Psoas muscle (tissue), 8 donors: Measurements from ENCODE around the gene RGS3. TPM values are rescaled to one million over a fixed set of nuclear protein-coding genes. Genes with fewer than 3 reads are reported as not detected.

Source experiments
- ATAC-seq, 4 donors: fragments of 200-7000 bp; cut with Tn5 transposase; one replicate each; pipeline ENCODE4 v1.9.1; 2020; ENCODE audit warnings: moderate library complexity in 3 of 4, mild to moderate bottlenecking in 2 of 4
- DNase-seq, 2 donors: peaks; one replicate each; pipeline ENCODE4 v3.0.0-alpha.2; 2020
- H3K27ac ChIP-seq: fragments of 200-600 bp; one replicate; pipeline ENCODE4 v1.8.0; 2022
- H3K27me3 ChIP-seq, 3 donors: fragments of 200-600 bp in 1 of 3; one replicate each; pipeline versions ENCODE4 v1.6.1 to v1.8.0; 2013 to 2022; ENCODE audit warnings: low read length in 2 of 3, mild to moderate bottlenecking in 2 of 3, moderate library complexity in 1 of 3; ENCODE audit not compliant: insufficient read depth in 3 of 3
- H3K36me3 ChIP-seq, 2 donors: fragments of 200-600 bp in 1 of 2; one replicate each; pipeline versions ENCODE4 v1.6.1 to v1.8.0; 2013 to 2022; ENCODE audit warnings: low read depth in 1 of 2, mild to moderate bottlenecking in 1 of 2, moderate library complexity in 1 of 2; ENCODE audit not compliant: insufficient read depth in 1 of 2
- H3K4me1 ChIP-seq: fragments of 200-600 bp; one replicate; pipeline ENCODE4 v1.8.0; 2022
- H3K4me3 ChIP-seq: fragments of 200-600 bp; one replicate; pipeline ENCODE4 v1.8.0; 2022; ENCODE audit warnings: mild to moderate bottlenecking
- H3K9me3 ChIP-seq: fragments of 200-600 bp; one replicate; pipeline ENCODE4 v1.8.0; 2022
- WGBS, 3 donors: extraction: QIAGEN DNeasy Blood & Tissue Kit; methylation state at CpG; one replicate each; pipeline versions ENCODE4 v1.1.6 to v1.1.7; 2013; 5-methylcytosine and 5-hydroxymethylcytosine counted together
- intact Hi-C, 2 donors: fragments of 100-400 bp; cut with DNase I; formaldehyde crosslinking; loops; one replicate each; pipeline versions ENCODE4 v1.11.0 to v1.14.2; 2022
- polyA plus RNA-seq, 3 donors: library from polyadenylated mRNA; stranded (reverse); fragments of 200-250 nt; gene quantifications; one replicate each; pipeline ENCODE4 v1.2.3, GENCODE V29; 2013
- total RNA-seq, 4 donors: library from RNA; stranded (reverse); fragmentation: NEBNext Ultra II Directional in 2 of 4; extraction: Animal tissue kit (Norgen Biotek cat#: 25700) in 2 of 4; gene quantifications; one replicate each; pipeline versions ENCODE4 v1.2.1 to v1.2.4, GENCODE V29; 2021 to 2023
- TF ChIP-seq, protein P1 (sequence below): fragments of 200-600 bp; IDR thresholded peaks from one replicate; pipeline ENCODE4 v1.8.0; 2022; ENCODE audit warnings: antibody characterized with exemption
- donor health status: healthy with polysubstance abuse.
- donor health status: DM: no; HTN: no; CAD: no; lungs with moderate emphysema.
- donor health status: Bipolar disorder and iron deficiency.
- donor health status: healthy.
- donor health status: DM: yes; HTN: yes; CAD: no.
- donor health status: DM: no; HTN: no; CAD: no.
- donor health status: DM: no; HTN: no; CAD: no.
- donor health status: DM: yes; HTN: yes; CAD: no.

Gene RGS3
- total and polyA plus RNA-seq, 7 donors: 7.1 to 38.1 (median 14.6) TPM

DNA sequence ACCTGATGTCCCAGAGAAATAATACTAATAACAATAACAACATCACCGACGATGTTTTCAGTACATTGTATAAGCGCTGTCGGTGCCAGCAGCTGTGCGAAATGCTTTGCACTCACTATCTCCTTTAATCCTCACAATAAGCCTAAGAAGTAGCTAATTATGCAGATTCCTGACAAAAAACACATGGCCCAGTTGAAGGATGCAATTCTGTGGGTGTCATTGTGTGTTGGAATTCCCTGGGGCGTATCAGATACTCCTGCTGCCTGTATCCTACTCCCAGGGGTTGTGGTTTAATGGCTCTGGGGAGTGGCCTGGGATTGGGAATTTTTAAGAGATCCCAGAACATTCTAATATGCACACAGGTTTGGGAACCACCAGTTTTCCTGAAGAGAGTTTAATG, 154.0 kb downstream of the RGS3 start:
- Histone ChIP-seq H3K4me1 (peaks cover 30% of the 10 kb centered on the region), H3K27me3 (no peaks in the 10 kb centered on the region), H3K36me3 (no peaks in the 10 kb centered on the region), H3K9me3 (no peaks in the 10 kb centered on the region), H3K4me3 (no peak overlapping the region), H3K27ac (no peak overlapping the region)
- intact Hi-C loops: no loop called here
- TF ChIP-seq, protein P1, sequence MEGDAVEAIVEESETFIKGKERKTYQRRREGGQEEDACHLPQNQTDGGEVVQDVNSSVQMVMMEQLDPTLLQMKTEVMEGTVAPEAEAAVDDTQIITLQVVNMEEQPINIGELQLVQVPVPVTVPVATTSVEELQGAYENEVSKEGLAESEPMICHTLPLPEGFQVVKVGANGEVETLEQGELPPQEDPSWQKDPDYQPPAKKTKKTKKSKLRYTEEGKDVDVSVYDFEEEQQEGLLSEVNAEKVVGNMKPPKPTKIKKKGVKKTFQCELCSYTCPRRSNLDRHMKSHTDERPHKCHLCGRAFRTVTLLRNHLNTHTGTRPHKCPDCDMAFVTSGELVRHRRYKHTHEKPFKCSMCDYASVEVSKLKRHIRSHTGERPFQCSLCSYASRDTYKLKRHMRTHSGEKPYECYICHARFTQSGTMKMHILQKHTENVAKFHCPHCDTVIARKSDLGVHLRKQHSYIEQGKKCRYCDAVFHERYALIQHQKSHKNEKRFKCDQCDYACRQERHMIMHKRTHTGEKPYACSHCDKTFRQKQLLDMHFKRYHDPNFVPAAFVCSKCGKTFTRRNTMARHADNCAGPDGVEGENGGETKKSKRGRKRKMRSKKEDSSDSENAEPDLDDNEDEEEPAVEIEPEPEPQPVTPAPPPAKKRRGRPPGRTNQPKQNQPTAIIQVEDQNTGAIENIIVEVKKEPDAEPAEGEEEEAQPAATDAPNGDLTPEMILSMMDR: no peak
- no peak for ATAC-seq
- 77 to 79% (median 78%) methylated on average over 6 of the region's 6 CpGs for WGBS, 3 donors
- DNase-seq: no peak

GRCh38 chr9:113618836-113619490, 155.4 kb downstream of the RGS3 start:
- no peak for ATAC-seq
- Histone ChIP-seq H3K27ac (no peak overlapping the region), H3K4me1 (peaks cover 36% of the 10 kb centered on the region), H3K36me3 (no peaks in the 10 kb centered on the region), H3K27me3 (no peaks in the 10 kb centered on the region), H3K4me3 (no peak overlapping the region), H3K9me3 (no peaks in the 10 kb centered on the region)
- DNase-seq: no peak
- TF ChIP-seq, protein P1: no peak
- intact Hi-C loops: no loop called here
- WGBS, 3 donors: 72 to 79% (median 74%) methylated on average over 7 of the region's 7 CpGs

- ATAC-seq (no peak), DNase-seq (no peak)
- peaks cover 36% of the 10 kb centered on the region for H3K4me1 ChIP-seq
- no peaks in the 10 kb centered on the region for H3K36me3 ChIP-seq
- intact Hi-C loops: loop anchor here in 1 of 2 donors (2.0 kb wide), 1 partner anchor 21 kb away; no protein-coding TSS in a partner anchor
- H3K4me3 ChIP-seq: peak overlapping the region; percentile 12
- H3K9me3 ChIP-seq: no peaks in the 10 kb centered on the region
- H3K27ac ChIP-seq: peak overlapping the region; percentile 79
- TF ChIP-seq, protein P1: no peak
- 54 to 59% (median 57%) methylated on average over 12 of the region's 12 CpGs for WGBS, 3 donors
- no peaks in the 10 kb centered on the region for H3K27me3 ChIP-seq
Measured at GRCh38 chr9:113619491-113620376, 156.2 kb downstream of the RGS3 start.

DNA sequence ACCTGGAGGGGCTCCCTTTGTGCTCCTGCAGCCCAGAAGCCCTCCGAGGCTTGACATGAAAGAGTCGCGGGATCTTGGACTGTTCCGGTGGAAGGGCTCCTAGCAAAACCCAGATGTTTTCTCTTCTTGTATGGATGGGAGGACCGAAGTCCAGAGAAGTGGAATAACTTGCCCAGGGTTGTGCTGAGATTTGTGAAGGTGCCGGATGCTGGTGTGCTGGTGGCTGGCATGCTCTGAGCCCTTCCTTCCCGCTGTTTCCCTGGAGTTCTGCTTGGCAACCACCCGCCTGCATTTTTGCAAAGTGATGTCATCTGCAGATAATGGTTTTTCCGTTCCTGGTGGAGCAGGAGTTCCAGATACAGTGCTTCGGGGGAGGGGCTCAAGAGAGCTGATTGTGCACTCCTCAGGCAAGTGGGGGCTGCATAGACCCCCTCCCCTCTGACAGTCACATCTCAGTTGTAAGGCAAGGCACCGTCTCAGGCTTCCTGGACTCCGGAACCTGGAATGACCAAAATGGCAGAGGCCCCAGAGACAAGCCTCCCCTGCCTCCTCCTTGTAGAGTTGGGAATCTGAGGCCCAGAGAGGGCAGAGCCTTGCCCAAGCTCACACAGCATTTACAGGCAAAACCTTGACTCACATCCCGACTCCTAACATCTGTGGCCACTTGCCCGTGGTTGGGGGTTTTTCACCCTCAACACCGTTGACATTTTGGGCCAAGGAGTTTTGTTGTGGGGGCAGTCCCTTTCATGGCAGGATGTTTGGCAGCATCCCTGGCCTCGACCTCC, 157.0 kb downstream of the RGS3 start:
- no peaks in the 10 kb centered on the region for H3K9me3 ChIP-seq
- peak; percentile 72 to 74 for DNase-seq
- WGBS, 3 donors: 9 to 25% (median 16%) methylated on average over 16 of the region's 16 CpGs
- H3K27me3 ChIP-seq: no peaks in the 10 kb centered on the region
- peaks cover 37% of the 10 kb centered on the region for H3K4me1 ChIP-seq
- H3K27ac ChIP-seq: peak overlapping the region; percentile 79
- peak overlapping the region; percentile 12 for H3K4me3 ChIP-seq
- intact Hi-C loops: loop anchor here in 1 of 2 donors (2.0 kb wide), 1 partner anchor 22 kb away; no protein-coding TSS in a partner anchor
- ATAC-seq: peak; percentile 30 to 70 (median 48)
- no peaks in the 10 kb centered on the region for H3K36me3 ChIP-seq
- TF ChIP-seq, protein P1: no peak
